Heart left ventricle (tissue), 13 donors: ENCODE data around the gene GSG1L.

Experiments
- POLR2A ChIP-seq, 2 donors: fragments of 450-650 bp; IDR thresholded peaks; one replicate each; pipeline ENCODE4 v1.6.1; 2017; ENCODE audit warnings: antibody characterized with exemption in 2 of 2, mild to moderate bottlenecking in 2 of 2, moderate library complexity in 2 of 2
- TF ChIP-seq, protein P1 (sequence below), 12 donors: fragments of 200-600 bp; sonication (generic) in 4 of 12; IDR thresholded peaks; one replicate each; pipeline versions ENCODE4 v1.5.0 to v1.8.0; 2018 to 2022; ENCODE audit warnings: antibody characterized with exemption in 12 of 12, mild to moderate bottlenecking in 5 of 12
- donor health status: ischemic (EF 13 %, LVEDD 7.1; RV severe dilation, severe dysfunction).
- donor health status: DM: no; HTN: yes; CAD: no.
- donor health status: DM: no; HTN: no; CAD: no.
- donor health status: ischemic (EF 25% LVEDD 6.9; RV normal size, moderate dysfunction).
- donor health status: ischemic (EF 25% LVEDD 5.7; RV mildly dilated, moderate dysfunction).
- donor health status: ischemic (EF 35%, LVEDD 5.7; RV mildly dilated, moderate dysfunction).
- donor health status: nonischemic (EF 11% LVEDD 7.7; RV severe dilation, severe dysfunction).
- donor health status: DM: yes; HTN: yes; CAD: no.
- donor health status: PGD.
- donor health status: ischemic (EF 29% LVEDD 5.4; RV normal size, mild dysfunction).
- donor health status: nonischemic (EF 23%, LVEDD 6.1; RV moderate dilation, normal function).

- TF ChIP-seq, protein P1, sequence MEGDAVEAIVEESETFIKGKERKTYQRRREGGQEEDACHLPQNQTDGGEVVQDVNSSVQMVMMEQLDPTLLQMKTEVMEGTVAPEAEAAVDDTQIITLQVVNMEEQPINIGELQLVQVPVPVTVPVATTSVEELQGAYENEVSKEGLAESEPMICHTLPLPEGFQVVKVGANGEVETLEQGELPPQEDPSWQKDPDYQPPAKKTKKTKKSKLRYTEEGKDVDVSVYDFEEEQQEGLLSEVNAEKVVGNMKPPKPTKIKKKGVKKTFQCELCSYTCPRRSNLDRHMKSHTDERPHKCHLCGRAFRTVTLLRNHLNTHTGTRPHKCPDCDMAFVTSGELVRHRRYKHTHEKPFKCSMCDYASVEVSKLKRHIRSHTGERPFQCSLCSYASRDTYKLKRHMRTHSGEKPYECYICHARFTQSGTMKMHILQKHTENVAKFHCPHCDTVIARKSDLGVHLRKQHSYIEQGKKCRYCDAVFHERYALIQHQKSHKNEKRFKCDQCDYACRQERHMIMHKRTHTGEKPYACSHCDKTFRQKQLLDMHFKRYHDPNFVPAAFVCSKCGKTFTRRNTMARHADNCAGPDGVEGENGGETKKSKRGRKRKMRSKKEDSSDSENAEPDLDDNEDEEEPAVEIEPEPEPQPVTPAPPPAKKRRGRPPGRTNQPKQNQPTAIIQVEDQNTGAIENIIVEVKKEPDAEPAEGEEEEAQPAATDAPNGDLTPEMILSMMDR (IDR thresholded peaks at IDR 0.05), result no peak
- TF ChIP-seq POLR2A (IDR thresholded peaks at IDR 0.05), result no peak
Observed at GRCh38 chr16:28014851-28015250, 48.7 kb downstream of the GSG1L start.
